Keratinocyte (primary cell): Measurements from ENCODE around the gene NCOA3.

Experiments used
- EZH2 ChIP-seq: IDR thresholded peaks from one replicate; pipeline ENCODE4 v1.6.1; 2012; ENCODE audit warnings: inconsistent platforms, mild to moderate bottlenecking, low read length, moderate library complexity
- TF ChIP-seq, protein P1 (sequence below), 3 experiments: IDR thresholded peaks in 1 of 3; conservative IDR thresholded peaks in 1 of 3; optimal IDR thresholded peaks in 1 of 3; 2 replicates in 2 of 3; 3 replicates in 1 of 3; pipeline versions ENCODE3 to v1.5.1; 2011; ENCODE audit warnings: low read length in 3 of 3, mild to moderate bottlenecking in 3 of 3, moderate library complexity in 2 of 3, control low read depth in 1 of 3, inconsistent platforms in 1 of 3; ENCODE audit not compliant: insufficient read depth in 2 of 3; ENCODE audit errors: extremely low read depth in 1 of 3

DNA sequence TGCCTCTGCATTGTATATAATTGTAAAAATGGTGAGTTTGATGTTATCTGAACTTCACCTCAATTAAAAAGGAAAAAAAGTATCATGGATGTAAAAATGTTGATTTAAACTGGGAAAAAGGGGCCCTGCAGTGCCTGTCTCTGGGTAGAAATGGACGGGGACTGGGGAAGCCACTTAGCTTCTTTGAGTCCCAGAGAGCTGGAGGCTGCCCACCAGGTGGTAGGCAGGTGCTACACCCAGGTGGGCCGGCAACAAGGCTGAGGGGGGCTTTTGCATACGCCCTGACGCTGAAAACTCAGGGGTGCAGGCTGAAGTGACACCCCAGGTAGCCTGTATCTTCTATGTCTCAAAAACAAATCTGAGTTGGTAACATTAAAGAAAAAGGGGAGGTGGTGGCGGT lies 165.4 kb downstream of the NCOA3 start:
- TF ChIP-seq, protein P1, sequence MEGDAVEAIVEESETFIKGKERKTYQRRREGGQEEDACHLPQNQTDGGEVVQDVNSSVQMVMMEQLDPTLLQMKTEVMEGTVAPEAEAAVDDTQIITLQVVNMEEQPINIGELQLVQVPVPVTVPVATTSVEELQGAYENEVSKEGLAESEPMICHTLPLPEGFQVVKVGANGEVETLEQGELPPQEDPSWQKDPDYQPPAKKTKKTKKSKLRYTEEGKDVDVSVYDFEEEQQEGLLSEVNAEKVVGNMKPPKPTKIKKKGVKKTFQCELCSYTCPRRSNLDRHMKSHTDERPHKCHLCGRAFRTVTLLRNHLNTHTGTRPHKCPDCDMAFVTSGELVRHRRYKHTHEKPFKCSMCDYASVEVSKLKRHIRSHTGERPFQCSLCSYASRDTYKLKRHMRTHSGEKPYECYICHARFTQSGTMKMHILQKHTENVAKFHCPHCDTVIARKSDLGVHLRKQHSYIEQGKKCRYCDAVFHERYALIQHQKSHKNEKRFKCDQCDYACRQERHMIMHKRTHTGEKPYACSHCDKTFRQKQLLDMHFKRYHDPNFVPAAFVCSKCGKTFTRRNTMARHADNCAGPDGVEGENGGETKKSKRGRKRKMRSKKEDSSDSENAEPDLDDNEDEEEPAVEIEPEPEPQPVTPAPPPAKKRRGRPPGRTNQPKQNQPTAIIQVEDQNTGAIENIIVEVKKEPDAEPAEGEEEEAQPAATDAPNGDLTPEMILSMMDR (optimal IDR thresholded peaks at IDR 0.05 in 1 of 3, IDR thresholded peaks at IDR 0.05 in 1 of 3, conservative IDR thresholded peaks at IDR 0.05 in 1 of 3; ENCODE audit: extremely low read depth in 1 of 3, insufficient read depth in 2 of 3, low read length in 3 of 3), result no peak
- TF ChIP-seq EZH2, result no peak
